Endothelial cell of umbilical vein (primary cell): ENCODE data around the gene FAM181A. TPM values are rescaled to one million over a fixed set of nuclear protein-coding genes. Genes with fewer than 3 reads are reported as not detected.

Experiments
- BruUV-seq: library from RNA; stranded (reverse); fragments of 400-500 nt; replicated peaks from 2 replicates; lab custom pipeline; 2021; lab: Mats Ljungman, UMichigan
- CTCF ChIA-PET: fragments of 300-600, 350-600 bp; sonication (Branson Sonifier 250); formaldehyde crosslinking; loops from one replicate; lab custom pipeline; 2021; ENCODE audit warnings: antibody characterized with exemption, inconsistent platforms; lab: Charles Lee
- POLR2A ChIA-PET: fragments of 300-600, 350-600 bp; sonication (Branson Sonifier 250); formaldehyde crosslinking; loops from one replicate; lab custom pipeline; 2021; ENCODE audit warnings: antibody characterized with exemption, inconsistent platforms; lab: Charles Lee
- DNase-seq: peaks from one replicate; pipeline ENCODE4 v3.0.0-alpha.2; 2011; ENCODE audit warnings: low read depth, low spot score
- FAIRE-seq: peaks from 2 replicates; lab custom pipeline; 2011; peaks lifted over from hg19 to GRCh38; lab: Jason Lieb, UNC
- H2AFZ ChIP-seq: 2 replicates; pipeline ENCODE4 v1.6.0; 2012; ENCODE audit warnings: low read depth, low read length, control low read depth, inconsistent platforms
- H3K27ac ChIP-seq: 2 replicates; pipeline ENCODE4 v1.5.1; 2011; ENCODE audit warnings: low read depth, mild to moderate bottlenecking, control low read depth, low read length, moderate library complexity; ENCODE audit not compliant: insufficient read depth
- H3K27me3 ChIP-seq, 2 experiments: 2 replicates each; pipeline versions ENCODE4 v1.6.0 to v1.6.1; 2011; ENCODE audit warnings: low read length in 2 of 2, mixed read lengths in 1 of 2; ENCODE audit not compliant: control insufficient read depth in 2 of 2, insufficient read depth in 2 of 2
- H3K36me3 ChIP-seq, 2 experiments: 2 replicates in 1 of 2; 3 replicates in 1 of 2; pipeline ENCODE4 v1.5.1; 2011; ENCODE audit warnings: low read length in 2 of 2, mild to moderate bottlenecking in 1 of 2, moderate library complexity in 1 of 2; ENCODE audit not compliant: control insufficient read depth in 2 of 2, insufficient read depth in 2 of 2; ENCODE audit errors: extremely low read depth in 1 of 2
- H3K4me1 ChIP-seq: 3 replicates; pipeline ENCODE4 v1.5.1; 2011; ENCODE audit warnings: mild to moderate bottlenecking, low read length; ENCODE audit not compliant: control insufficient read depth, insufficient read depth; ENCODE audit errors: extremely low read depth
- H3K4me2 ChIP-seq: 2 replicates; pipeline ENCODE4 v1.6.1; 2011; ENCODE audit warnings: low read length, control low read depth, mixed read lengths; ENCODE audit not compliant: insufficient read depth
- H3K4me3 ChIP-seq, 3 experiments: fragments of 200-600 bp in 1 of 3; sonication (generic), shearing (Covaris generic) in 1 of 3; replicated peaks in 1 of 3; 2 replicates each; pipeline ENCODE4 v1.5.1; 2011 to 2016; ENCODE audit warnings: control low read depth in 3 of 3, low read length in 3 of 3, mild to moderate bottlenecking in 2 of 3, inconsistent platforms in 1 of 3, low read depth in 1 of 3, moderate library complexity in 1 of 3; ENCODE audit not compliant: insufficient read depth in 1 of 3
- H3K79me2 ChIP-seq: 2 replicates; pipeline ENCODE4 v1.6.0; 2012; ENCODE audit warnings: low read length, inconsistent platforms; ENCODE audit not compliant: control insufficient read depth, insufficient read depth
- H3K9ac ChIP-seq: replicated peaks from 2 replicates; pipeline ENCODE3; 2011; ENCODE audit warnings: low read length, control low read depth; ENCODE audit not compliant: insufficient read depth; ENCODE audit errors: extremely low read depth
- H3K9me1 ChIP-seq: replicated peaks from 3 replicates; pipeline ENCODE4 v1.6.0; 2011; ENCODE audit warnings: mild to moderate bottlenecking, low read length; ENCODE audit not compliant: control insufficient read depth, insufficient read depth; ENCODE audit errors: extremely low read depth
- H3K9me3 ChIP-seq: replicated peaks from 2 replicates; pipeline ENCODE4 v1.5.1; 2012; ENCODE audit warnings: low read length, inconsistent platforms; ENCODE audit not compliant: control insufficient read depth, insufficient read depth
- H4K20me1 ChIP-seq: replicated peaks from 2 replicates; pipeline ENCODE3; 2011; ENCODE audit warnings: mild to moderate bottlenecking, low read length; ENCODE audit not compliant: control insufficient read depth, insufficient read depth; ENCODE audit errors: extremely low read depth
- CTCF ChIP-seq, 2 donors: IDR thresholded peaks; 1 replicate in 1 of 2; 2 replicates in 1 of 2; pipeline ENCODE4 v1.5.1; 2011; ENCODE audit warnings: low read length in 2 of 2, mild to moderate bottlenecking in 2 of 2, moderate library complexity in 2 of 2, control low read depth in 1 of 2, inconsistent platforms in 1 of 2, low read depth in 1 of 2; ENCODE audit not compliant: insufficient read depth in 1 of 2; ENCODE audit errors: extremely low read depth in 1 of 2
- EZH2 ChIP-seq: IDR thresholded peaks from 2 replicates; pipeline ENCODE4 v1.6.1; 2012; ENCODE audit warnings: borderline replicate concordance, low read depth, mild to moderate bottlenecking, moderate library complexity, low read length, inconsistent platforms; ENCODE audit not compliant: severe bottlenecking
- FOS ChIP-seq: IDR thresholded peaks from 2 replicates; pipeline ENCODE4 v1.6.1; 2011; ENCODE audit warnings: mild to moderate bottlenecking, low read length, moderate library complexity, borderline replicate concordance; ENCODE audit not compliant: insufficient read depth
- GATA2 ChIP-seq: IDR thresholded peaks from 2 replicates; pipeline ENCODE4 v1.7.0; 2011; ENCODE audit warnings: low read depth, mild to moderate bottlenecking, moderate library complexity, mixed read lengths, low read length; ENCODE audit not compliant: insufficient read length, insufficient read depth
- JUN ChIP-seq: IDR thresholded peaks from 2 replicates; pipeline ENCODE4 v1.6.1; 2011; ENCODE audit warnings: borderline replicate concordance, low read depth; ENCODE audit not compliant: insufficient read length, insufficient read depth
- MYC ChIP-seq: IDR thresholded peaks from one replicate; pipeline ENCODE4 v1.6.1; 2011; ENCODE audit warnings: mild to moderate bottlenecking, low read depth, low read length
- POLR2A ChIP-seq: IDR thresholded peaks from 2 replicates; pipeline ENCODE4 v1.6.1; 2012; ENCODE audit warnings: low read depth, mild to moderate bottlenecking, control low read depth, low read length
- POLR2AphosphoS5 ChIP-seq: IDR thresholded peaks from 2 replicates; pipeline ENCODE4 v1.6.1; 2012; ENCODE audit warnings: low read depth, mild to moderate bottlenecking, control low read depth, low read length, moderate library complexity; ENCODE audit not compliant: insufficient read depth
- dilution Hi-C: fragments of 300-500 bp; cut with MboI; formaldehyde crosslinking; loops from one replicate; pipeline ENCODE4 v1.15.0; 2019; ENCODE audit warnings: low sequenced_read_pairs; ENCODE audit not compliant: extremely low pct_ligation_motif_present
- intact Hi-C: fragments of 100-400 bp; cut with micrococcal nuclease; formaldehyde crosslinking; loops from one replicate; pipeline ENCODE4 v1.10.0; 2022
- polyA plus RNA-seq, 4 experiments: library from polyadenylated mRNA; depleted of rRNA in 3 of 4; stranded (reverse) in 3 of 4; unstranded in 1 of 4; fragments of >200 nt; gene quantifications; 2 replicates each; pipeline versions ENCODE4 v1.2.1 to v1.2.3, GENCODE V29; 2011 to 2012; ENCODE audit warnings: missing spikeins in 1 of 4
- total RNA-seq: library from RNA; stranded (reverse); gene quantifications from 2 replicates; pipeline ENCODE4 v1.2.3, GENCODE V29; 2021
- TF ChIP-seq, protein P1 (sequence below): IDR thresholded peaks from 2 replicates; pipeline ENCODE4 v1.6.1; 2011; ENCODE audit not compliant: insufficient read depth, insufficient read length

FAM181A gene
- total and polyA plus RNA-seq, 2 donors (not counting 3 experiments of a cell fraction or from before 2014, with no cell fraction given), result not detected

GRCh38 chr14:93929657-93930056 lies 2.5 kb downstream of the FAM181A start:
- Histone ChIP-seq H3K27me3 (no peaks in the 10 kb centered on the region), H3K27ac (no peak overlapping the region), H3K36me3 (no peaks in the 10 kb centered on the region), H3K4me3 (no peak overlapping the region), H3K9me1 (no peaks in the 10 kb centered on the region), H3K79me2 (no peaks in the 10 kb centered on the region), H3K4me2 (no peak overlapping the region), H4K20me1 (no peaks in the 10 kb centered on the region), H3K4me1 (no peaks in the 10 kb centered on the region), H3K9me3 (no peaks in the 10 kb centered on the region), H3K9ac (no peak overlapping the region), H2AFZ (no peak overlapping the region)
- DNase-seq (no peak), FAIRE-seq (no peak)
- ChIA-PET CTCF (no interaction called here), POLR2A (no interaction called here)
- TF ChIP-seq CTCF (IDR thresholded peaks at IDR 0.05; ENCODE audit: extremely low read depth in 1 of 2, insufficient read depth in 1 of 2, low read depth in 1 of 2, low read length in 2 of 2) (no peak), EZH2 (no peak)
- dilution Hi-C loops (no loop called here), intact Hi-C loops (no loop called here)
- BruUV-seq, result no TSS peak

DNA sequence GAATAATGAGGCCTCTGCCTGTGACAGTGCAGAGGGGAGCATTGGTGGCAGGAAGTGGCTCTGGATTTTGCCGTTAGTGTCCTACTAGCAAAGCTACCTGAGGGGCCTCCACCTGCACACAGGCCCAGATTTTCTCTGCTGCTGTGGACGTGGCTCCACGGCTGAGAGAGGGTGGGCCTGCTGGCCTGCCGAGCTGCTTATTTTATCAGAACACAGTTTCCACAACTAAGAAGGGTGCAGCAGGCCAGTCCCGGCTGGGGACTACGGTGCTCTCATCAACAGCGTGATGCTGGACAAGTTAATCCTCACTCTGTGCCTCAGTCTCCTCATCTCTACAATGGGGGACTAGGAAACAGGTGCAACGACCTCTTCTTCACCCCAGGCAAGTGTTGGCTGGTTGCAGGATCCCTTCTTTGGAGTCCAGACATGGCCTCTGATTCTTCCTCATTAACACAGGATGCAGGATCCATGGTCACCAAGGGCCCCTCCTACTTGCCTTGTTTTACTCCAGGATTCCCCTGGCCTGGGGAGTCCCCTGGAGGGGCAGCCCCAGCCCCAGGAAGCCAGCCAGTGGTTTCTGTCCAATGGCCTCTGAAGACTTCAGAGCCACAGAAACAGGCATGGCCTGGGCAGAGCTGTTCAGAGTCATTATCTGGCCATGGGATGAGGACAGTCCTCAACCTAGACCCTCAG lies 3.3 kb downstream of the FAM181A start:
- no TSS peak for BruUV-seq
- FAIRE-seq, result no peak
- H3K4me2 ChIP-seq, result no peak overlapping the region
- H3K36me3 ChIP-seq, result no peaks in the 10 kb centered on the region
- TF ChIP-seq, protein P1, sequence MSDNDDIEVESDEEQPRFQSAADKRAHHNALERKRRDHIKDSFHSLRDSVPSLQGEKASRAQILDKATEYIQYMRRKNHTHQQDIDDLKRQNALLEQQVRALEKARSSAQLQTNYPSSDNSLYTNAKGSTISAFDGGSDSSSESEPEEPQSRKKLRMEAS, result no peak
- no peak for TF ChIP-seq POLR2A
- no peak for TF ChIP-seq FOS
- no peak for TF ChIP-seq JUN
- TF ChIP-seq EZH2, result no peak
- no peak for TF ChIP-seq MYC
- TF ChIP-seq CTCF (IDR thresholded peaks at IDR 0.05; ENCODE audit: extremely low read depth in 1 of 2, insufficient read depth in 1 of 2, low read depth in 1 of 2, low read length in 2 of 2), result no peak
- TF ChIP-seq GATA2, result no peak
- TF ChIP-seq POLR2AphosphoS5, result no peak
- no peak overlapping the region for H2AFZ ChIP-seq
- intact Hi-C loops (no loop called here), dilution Hi-C loops (no loop called here)
- H3K9me1 ChIP-seq, result no peaks in the 10 kb centered on the region
- H4K20me1 ChIP-seq, result no peaks in the 10 kb centered on the region
- H3K27me3 ChIP-seq, result no peaks in the 10 kb centered on the region
- H3K79me2 ChIP-seq, result no peaks in the 10 kb centered on the region
- CTCF ChIA-PET, result interaction anchor here (1.4 kb wide), 2 partner anchors 25 to 40 kb away, joined by 3 to 4 read pairs; no protein-coding TSS in a partner anchor
- H3K4me1 ChIP-seq, result no peaks in the 10 kb centered on the region
- H3K9ac ChIP-seq, result no peak overlapping the region
- no peak for DNase-seq
- H3K9me3 ChIP-seq, result no peaks in the 10 kb centered on the region
- POLR2A ChIA-PET, result no interaction called here
- no peak overlapping the region for H3K27ac ChIP-seq
- H3K4me3 ChIP-seq, result no peak overlapping the region
